PFSK-1 (cell line): ENCODE data around the gene PDE2A.

ENCODE experiments used
- FOXP2 ChIP-seq: optimal IDR thresholded peaks from 2 replicates; pipeline ENCODE3; 2011; ENCODE audit warnings: borderline replicate concordance, control low read depth, inconsistent platforms; ENCODE audit not compliant: insufficient read depth; ENCODE audit errors: extremely low read length, extremely low read depth
- POLR2AphosphoS5 ChIP-seq: IDR thresholded peaks from 2 replicates; pipeline ENCODE4 v1.6.1; 2012; ENCODE audit warnings: low read depth, mild to moderate bottlenecking, control low read depth, low read length, moderate library complexity
- SIN3A ChIP-seq: IDR thresholded peaks from 2 replicates; pipeline ENCODE4 v1.6.1; 2012; ENCODE audit warnings: mild to moderate bottlenecking, low read length, moderate library complexity, borderline replicate concordance; ENCODE audit not compliant: insufficient read depth
- TF ChIP-seq, protein P1 (sequence below), 2 experiments: IDR thresholded peaks; 2 replicates each; pipeline versions ENCODE4 v1.6.1 to v1.8.0; 2011 to 2012; ENCODE audit warnings: low read depth in 2 of 2, low read length in 2 of 2, control low read depth in 1 of 2, inconsistent platforms in 1 of 2, mild to moderate bottlenecking in 1 of 2, moderate library complexity in 1 of 2; ENCODE audit not compliant: insufficient read depth in 1 of 2

DNA sequence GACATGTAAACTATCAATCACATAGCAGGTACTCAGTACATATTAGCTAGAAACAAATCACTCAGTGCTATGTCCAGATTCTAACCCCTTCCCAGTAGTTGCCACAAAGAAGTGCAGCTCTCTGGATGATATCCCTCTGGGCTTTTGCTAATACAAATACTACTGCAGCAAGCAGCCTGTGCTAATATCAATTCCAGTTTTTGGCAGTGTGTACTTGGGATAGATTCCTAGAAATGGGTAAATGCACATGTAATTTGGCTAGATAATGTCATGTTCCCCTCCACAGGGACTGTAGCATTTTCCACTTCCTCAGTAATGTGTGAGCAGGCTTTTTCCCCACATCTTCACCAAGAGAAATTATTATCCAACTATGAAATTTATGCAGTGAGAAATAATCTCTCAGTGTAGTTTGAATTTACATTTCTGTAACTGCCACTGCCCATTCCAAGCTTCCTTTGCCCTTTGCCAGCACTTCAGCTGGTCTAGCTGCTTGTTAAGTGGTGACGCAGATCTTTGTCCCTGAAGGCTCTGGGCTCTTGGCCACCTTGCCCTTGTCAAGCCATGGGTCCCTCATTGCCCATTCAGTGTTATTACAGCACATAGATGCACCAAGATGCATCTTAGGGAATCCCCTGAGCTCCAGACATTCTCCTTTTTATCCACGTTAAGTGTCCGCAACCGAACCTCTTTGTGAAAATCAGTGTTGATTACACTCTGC lies 132.8 kb downstream of the PDE2A start:
- TF ChIP-seq, protein P1, sequence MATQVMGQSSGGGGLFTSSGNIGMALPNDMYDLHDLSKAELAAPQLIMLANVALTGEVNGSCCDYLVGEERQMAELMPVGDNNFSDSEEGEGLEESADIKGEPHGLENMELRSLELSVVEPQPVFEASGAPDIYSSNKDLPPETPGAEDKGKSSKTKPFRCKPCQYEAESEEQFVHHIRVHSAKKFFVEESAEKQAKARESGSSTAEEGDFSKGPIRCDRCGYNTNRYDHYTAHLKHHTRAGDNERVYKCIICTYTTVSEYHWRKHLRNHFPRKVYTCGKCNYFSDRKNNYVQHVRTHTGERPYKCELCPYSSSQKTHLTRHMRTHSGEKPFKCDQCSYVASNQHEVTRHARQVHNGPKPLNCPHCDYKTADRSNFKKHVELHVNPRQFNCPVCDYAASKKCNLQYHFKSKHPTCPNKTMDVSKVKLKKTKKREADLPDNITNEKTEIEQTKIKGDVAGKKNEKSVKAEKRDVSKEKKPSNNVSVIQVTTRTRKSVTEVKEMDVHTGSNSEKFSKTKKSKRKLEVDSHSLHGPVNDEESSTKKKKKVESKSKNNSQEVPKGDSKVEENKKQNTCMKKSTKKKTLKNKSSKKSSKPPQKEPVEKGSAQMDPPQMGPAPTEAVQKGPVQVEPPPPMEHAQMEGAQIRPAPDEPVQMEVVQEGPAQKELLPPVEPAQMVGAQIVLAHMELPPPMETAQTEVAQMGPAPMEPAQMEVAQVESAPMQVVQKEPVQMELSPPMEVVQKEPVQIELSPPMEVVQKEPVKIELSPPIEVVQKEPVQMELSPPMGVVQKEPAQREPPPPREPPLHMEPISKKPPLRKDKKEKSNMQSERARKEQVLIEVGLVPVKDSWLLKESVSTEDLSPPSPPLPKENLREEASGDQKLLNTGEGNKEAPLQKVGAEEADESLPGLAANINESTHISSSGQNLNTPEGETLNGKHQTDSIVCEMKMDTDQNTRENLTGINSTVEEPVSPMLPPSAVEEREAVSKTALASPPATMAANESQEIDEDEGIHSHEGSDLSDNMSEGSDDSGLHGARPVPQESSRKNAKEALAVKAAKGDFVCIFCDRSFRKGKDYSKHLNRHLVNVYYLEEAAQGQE (IDR thresholded peaks at IDR 0.05; ENCODE audit: insufficient read depth in 1 of 2, low read depth in 2 of 2, low read length in 2 of 2), result no peak
- TF ChIP-seq POLR2AphosphoS5, result no peak
- TF ChIP-seq FOXP2, result no peak
- TF ChIP-seq SIN3A, result no peak
